ENCODE results near the gene NRXN3.

Gene NRXN3

DNA sequence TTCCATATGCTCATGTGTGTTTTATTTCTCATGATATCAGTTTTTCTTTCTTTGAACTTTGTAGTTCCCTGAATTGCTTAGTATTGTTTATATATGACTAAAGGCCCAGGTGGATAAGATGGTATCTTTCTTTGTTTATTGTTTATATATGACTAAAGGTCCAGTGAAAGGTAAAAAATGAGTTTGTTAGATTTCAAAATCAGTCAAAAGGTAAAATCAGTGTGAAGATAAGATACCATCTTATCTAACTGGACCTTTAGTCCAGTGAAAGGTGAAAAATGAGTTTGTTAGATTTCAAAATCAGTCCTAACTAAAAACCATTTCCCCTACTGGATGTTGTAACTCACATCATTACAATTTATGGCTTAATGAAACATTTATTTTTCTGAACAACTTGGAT, 1150.9 kb downstream of the NRXN3 start:
- DNase-seq (ENCODE audit: low spot score) = no peak
- in situ Hi-C loops (cut with MboI; ENCODE audit: low pct_unique_long_range_greater_than_20kb, low sequenced_read_pairs, unreplicated experiment) = no loop called here
- TF ChIP-seq, protein P1, sequence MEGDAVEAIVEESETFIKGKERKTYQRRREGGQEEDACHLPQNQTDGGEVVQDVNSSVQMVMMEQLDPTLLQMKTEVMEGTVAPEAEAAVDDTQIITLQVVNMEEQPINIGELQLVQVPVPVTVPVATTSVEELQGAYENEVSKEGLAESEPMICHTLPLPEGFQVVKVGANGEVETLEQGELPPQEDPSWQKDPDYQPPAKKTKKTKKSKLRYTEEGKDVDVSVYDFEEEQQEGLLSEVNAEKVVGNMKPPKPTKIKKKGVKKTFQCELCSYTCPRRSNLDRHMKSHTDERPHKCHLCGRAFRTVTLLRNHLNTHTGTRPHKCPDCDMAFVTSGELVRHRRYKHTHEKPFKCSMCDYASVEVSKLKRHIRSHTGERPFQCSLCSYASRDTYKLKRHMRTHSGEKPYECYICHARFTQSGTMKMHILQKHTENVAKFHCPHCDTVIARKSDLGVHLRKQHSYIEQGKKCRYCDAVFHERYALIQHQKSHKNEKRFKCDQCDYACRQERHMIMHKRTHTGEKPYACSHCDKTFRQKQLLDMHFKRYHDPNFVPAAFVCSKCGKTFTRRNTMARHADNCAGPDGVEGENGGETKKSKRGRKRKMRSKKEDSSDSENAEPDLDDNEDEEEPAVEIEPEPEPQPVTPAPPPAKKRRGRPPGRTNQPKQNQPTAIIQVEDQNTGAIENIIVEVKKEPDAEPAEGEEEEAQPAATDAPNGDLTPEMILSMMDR (IDR thresholded peaks at IDR 0.05; ENCODE audit: extremely low read depth, insufficient read depth, missing control alignments) = no peak

DNA sequence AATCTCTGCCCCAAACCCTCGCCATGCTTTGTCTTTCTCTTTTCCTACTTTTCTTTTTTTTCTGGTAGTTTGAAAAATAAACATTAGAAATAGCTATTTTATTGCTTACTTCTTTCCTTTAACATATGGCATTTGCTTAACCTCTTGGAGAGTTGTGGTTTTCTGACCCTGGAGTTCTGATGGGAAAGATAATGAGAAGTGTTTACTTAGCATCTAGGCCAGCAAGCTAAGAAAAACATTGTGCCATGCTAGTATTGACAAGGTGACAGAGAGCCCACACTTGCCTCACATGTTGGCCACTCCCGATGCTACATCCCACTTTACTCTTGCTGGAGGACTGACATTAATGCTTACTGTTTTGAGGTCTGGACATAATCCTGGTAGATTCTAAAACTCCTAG, 1154.9 kb downstream of the NRXN3 start:
- TF ChIP-seq, protein P1 (IDR thresholded peaks at IDR 0.05; ENCODE audit: extremely low read depth, insufficient read depth, missing control alignments) = no peak
- no peak for DNase-seq (ENCODE audit: low spot score)
- in situ Hi-C loops (cut with MboI; ENCODE audit: low pct_unique_long_range_greater_than_20kb, low sequenced_read_pairs, unreplicated experiment) = no loop called here

DNA sequence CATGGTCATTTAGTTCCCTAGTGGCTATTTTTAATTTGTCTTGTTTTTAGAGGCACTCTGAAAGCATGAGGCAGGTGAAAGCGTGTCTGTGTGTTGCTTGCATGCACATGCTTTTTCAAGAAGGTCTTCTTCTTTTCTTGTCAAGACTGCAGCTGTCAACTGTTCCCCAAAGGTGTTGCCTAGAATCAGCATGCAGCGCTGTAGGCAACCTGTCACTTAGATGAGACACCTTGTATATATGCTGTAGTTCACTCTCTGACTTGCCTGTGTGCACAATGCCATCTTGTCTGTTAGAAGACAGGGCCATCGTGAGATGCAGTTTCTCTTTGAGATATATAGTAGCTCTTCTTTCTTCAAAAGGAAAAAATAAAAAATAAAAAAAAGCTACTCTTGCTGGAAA, 1155.4 kb downstream of the NRXN3 start:
- in situ Hi-C loops (cut with MboI; ENCODE audit: low pct_unique_long_range_greater_than_20kb, low sequenced_read_pairs, unreplicated experiment) = no loop called here
- TF ChIP-seq, protein P1 (IDR thresholded peaks at IDR 0.05; ENCODE audit: extremely low read depth, insufficient read depth, missing control alignments) = no peak
- DNase-seq (ENCODE audit: low spot score) = no peak

DNA sequence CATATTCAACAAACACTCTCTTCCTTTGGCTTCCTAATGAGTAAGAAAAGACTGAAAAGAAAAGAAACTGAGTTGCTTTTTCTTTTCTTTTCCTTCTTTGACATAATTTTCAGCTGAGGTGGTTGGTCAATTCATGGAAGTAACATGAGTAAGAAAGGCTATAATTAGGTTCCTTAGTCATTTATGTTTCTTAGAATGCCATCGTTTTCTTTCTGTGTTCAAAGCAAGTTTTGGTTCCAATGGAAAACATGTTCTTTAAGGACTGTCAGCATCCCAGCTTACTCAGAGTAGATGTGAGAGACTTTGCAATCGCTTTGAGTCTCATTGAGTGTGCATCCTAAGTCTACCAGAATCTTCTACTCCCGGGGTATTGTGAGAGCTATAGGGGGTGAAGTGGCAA, 1158.7 kb downstream of the NRXN3 start:
- no peak for DNase-seq (ENCODE audit: low spot score)

DNA sequence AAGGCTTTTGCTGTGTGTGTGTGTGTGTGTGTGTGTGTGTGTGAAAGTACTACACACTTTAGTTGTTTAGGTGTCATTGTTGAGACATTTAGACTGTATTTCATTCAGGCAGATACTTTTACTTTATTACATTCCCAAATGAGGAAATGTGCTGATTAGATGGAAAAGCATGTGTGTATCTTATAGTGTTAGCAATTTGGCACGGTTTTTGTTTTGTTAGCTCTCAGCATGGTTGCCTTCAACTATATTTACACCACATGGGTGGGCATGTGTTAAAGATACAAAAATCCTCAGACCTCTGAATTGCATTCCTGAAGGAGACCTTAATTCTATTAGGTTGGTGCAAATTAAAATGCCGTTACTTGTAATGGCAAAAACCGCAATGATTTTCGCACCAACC, 1161.7 kb downstream of the NRXN3 start:
- in situ Hi-C loops (cut with MboI; ENCODE audit: low pct_unique_long_range_greater_than_20kb, low sequenced_read_pairs, unreplicated experiment) = no loop called here
- TF ChIP-seq, protein P1 (IDR thresholded peaks at IDR 0.05; ENCODE audit: extremely low read depth, insufficient read depth, missing control alignments) = no peak
- DNase-seq (ENCODE audit: low spot score) = no peak

More for the DNA sequence above, 1158.7 kb downstream of the NRXN3 start:
- in situ Hi-C loops (cut with MboI; ENCODE audit: low pct_unique_long_range_greater_than_20kb, low sequenced_read_pairs, unreplicated experiment) = no loop called here
- TF ChIP-seq, protein P1 (IDR thresholded peaks at IDR 0.05; ENCODE audit: extremely low read depth, insufficient read depth, missing control alignments) = no peak

DNA sequence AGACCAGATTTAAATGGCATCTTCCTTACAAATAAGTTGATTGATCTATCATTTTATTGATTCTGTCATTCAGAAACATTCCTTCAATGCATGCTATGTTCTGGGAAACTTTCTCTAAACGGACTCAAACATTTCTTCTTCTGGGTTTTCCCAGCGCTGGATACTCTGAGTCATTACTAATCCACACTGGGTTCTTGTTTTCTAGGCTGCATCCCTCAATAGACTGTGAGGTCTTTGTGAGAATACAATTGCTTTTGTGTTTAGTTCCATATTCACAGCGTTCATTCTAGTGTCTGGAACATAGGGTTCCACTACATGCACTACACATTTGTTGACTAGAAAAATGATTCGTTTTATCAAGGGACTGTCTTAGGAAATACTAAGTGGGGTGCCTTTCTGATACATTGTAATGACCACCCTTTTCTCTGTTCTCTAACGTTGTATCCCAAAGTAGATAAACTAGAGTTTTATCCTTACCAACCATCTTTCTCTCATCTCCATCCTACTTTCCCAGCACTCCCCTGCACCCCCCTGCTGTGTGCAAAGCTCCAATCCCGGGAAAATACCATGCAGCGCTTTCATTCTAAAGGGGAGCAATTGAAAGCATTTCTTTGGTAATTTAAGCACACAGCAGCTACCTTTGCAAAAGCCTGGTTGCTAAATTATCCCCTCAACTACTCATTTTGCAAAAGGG, 1162.5 kb downstream of the NRXN3 start:
- TF ChIP-seq, protein P1 (IDR thresholded peaks at IDR 0.05; ENCODE audit: extremely low read depth, insufficient read depth, missing control alignments) = no peak
- no peak for DNase-seq (ENCODE audit: low spot score)
- in situ Hi-C loops (cut with MboI; ENCODE audit: low pct_unique_long_range_greater_than_20kb, low sequenced_read_pairs, unreplicated experiment) = no loop called here
